Endodermal cell (in vitro differentiated cells): Measurements from ENCODE around the gene CFAP46. TPM values are rescaled to one million over a fixed set of nuclear protein-coding genes. Genes with fewer than 3 reads are reported as not detected.

ENCODE experiments used
- DNase-seq: peaks from one replicate; pipeline ENCODE4 v3.0.0-alpha.2; 2017
- H3K27ac ChIP-seq: 2 replicates; pipeline ENCODE4 v1.5.1; 2013; ENCODE audit warnings: mild to moderate bottlenecking, low read depth, low read length, moderate library complexity
- H3K27me3 ChIP-seq: 2 replicates; pipeline ENCODE4 v1.6.1; 2013; ENCODE audit warnings: mild to moderate bottlenecking, low read length, moderate library complexity; ENCODE audit not compliant: insufficient read depth, control insufficient read depth, poor library complexity, severe bottlenecking
- H3K36me3 ChIP-seq: 2 replicates; pipeline ENCODE4 v1.7.0; 2013; ENCODE audit warnings: mild to moderate bottlenecking, low read length, moderate library complexity; ENCODE audit not compliant: control insufficient read depth, insufficient read depth
- H3K4me1 ChIP-seq: one replicate; pipeline ENCODE4 v1.7.0; 2013; ENCODE audit warnings: low read length; ENCODE audit not compliant: control insufficient read depth, insufficient read depth
- H3K4me3 ChIP-seq: 2 replicates; pipeline ENCODE4 v1.5.1; 2013; ENCODE audit warnings: mild to moderate bottlenecking, low read length, moderate library complexity
- H3K9ac ChIP-seq: 2 replicates; pipeline ENCODE4 v1.6.1; 2013; ENCODE audit warnings: mild to moderate bottlenecking, low read length, moderate library complexity; ENCODE audit not compliant: poor library complexity, severe bottlenecking; ENCODE audit errors: extremely low read depth
- H3K9me3 ChIP-seq: 2 replicates; pipeline ENCODE4 v1.6.1; 2013; ENCODE audit warnings: mild to moderate bottlenecking, low read length, moderate library complexity; ENCODE audit not compliant: control insufficient read depth
- H3K27ac Mint-ChIP-seq: 2 replicates; pipeline ENCODE4 v1.8.0; 2020; ENCODE audit warnings: mixed read lengths
- H3K27me3 Mint-ChIP-seq: 2 replicates; pipeline ENCODE4 v1.8.0; 2021; ENCODE audit warnings: mild to moderate bottlenecking, mixed read lengths; ENCODE audit not compliant: insufficient read depth
- H3K36me3 Mint-ChIP-seq: 2 replicates; pipeline ENCODE4 v1.8.0; 2020; ENCODE audit warnings: low read depth, mixed read lengths
- H3K4me1 Mint-ChIP-seq: 2 replicates; pipeline ENCODE4 v1.8.0; 2020; ENCODE audit warnings: mixed read lengths
- H3K4me3 Mint-ChIP-seq: 2 replicates; pipeline ENCODE4 v1.8.0; 2020; ENCODE audit warnings: mild to moderate bottlenecking, moderate library complexity, mixed read lengths
- H3K9me3 Mint-ChIP-seq: 2 replicates; pipeline ENCODE4 v1.8.0; 2020; ENCODE audit warnings: mild to moderate bottlenecking, mixed read lengths
- CTCF ChIP-seq: fragments of 200-600 bp; sonication (generic); conservative IDR thresholded peaks from 2 replicates; pipeline ENCODE4 v1.5.0; 2021; ENCODE audit warnings: antibody characterized with exemption, mild to moderate bottlenecking
- WGBS, 2 experiments: methylation state at CpG; one replicate each; pipeline versions ENCODE4 v1.1.5 to v1.1.7; 2013; ENCODE audit warnings: missing lambda C conversion rate in 2 of 2, mixed read lengths in 1 of 2; ENCODE audit not compliant: insufficient coverage in 1 of 2, insufficient read length in 1 of 2; 5-methylcytosine and 5-hydroxymethylcytosine counted together
- total RNA-seq, 2 donors: library from RNA; stranded (reverse); fragmentation: NEBNext Ultra II Directional in 1 of 2; extraction: Animal tissue kit (Norgen Biotek cat#: 25700) in 1 of 2; gene quantifications; 2 replicates in 1 of 2; 3 replicates in 1 of 2; pipeline ENCODE4 v1.2.1, GENCODE V29; 2021

CFAP46 gene
- total RNA-seq, 2 donors from 2014 or later, result 9.9 to 10.5 TPM

- no peak for TF ChIP-seq CTCF
- H3K9me3 ChIP-seq, result no peaks in the 10 kb centered on the region
- H3K27me3 ChIP-seq, result no peaks in the 10 kb centered on the region
- Mint-ChIP-seq H3K27me3 (no peaks in the 10 kb centered on the region), H3K4me1 (no peaks in the 10 kb centered on the region), H3K27ac (no peak overlapping the region), H3K4me3 (no peak overlapping the region), H3K9me3 (no peaks in the 10 kb centered on the region), H3K36me3 (peaks cover 7% of the 10 kb centered on the region)
- H3K4me1 ChIP-seq, result no peaks in the 10 kb centered on the region
- no peak for DNase-seq
- WGBS, 2 experiments, result 93 to 94% methylated on average over 10 to 19 of the region's 19 CpGs
- no peak overlapping the region for H3K4me3 ChIP-seq
- H3K27ac ChIP-seq, result no peak overlapping the region
- H3K36me3 ChIP-seq, result no peaks in the 10 kb centered on the region
- H3K9ac ChIP-seq, result no peak overlapping the region
These were observed 24.1 kb downstream of the CFAP46 start for GRCh38 chr10:132918264-132918616.

- H3K9me3 Mint-ChIP-seq, result no peaks in the 10 kb centered on the region
- no peak overlapping the region for H3K4me3 Mint-ChIP-seq
- 91 to 93% methylated on average over 25 to 31 of the region's 31 CpGs for WGBS, 2 experiments
- H3K9ac ChIP-seq, result no peak overlapping the region
- H3K4me1 Mint-ChIP-seq, result no peaks in the 10 kb centered on the region
- no peaks in the 10 kb centered on the region for H3K4me1 ChIP-seq
- no peak overlapping the region for H3K4me3 ChIP-seq
- no peaks in the 10 kb centered on the region for H3K9me3 ChIP-seq
- H3K27me3 ChIP-seq, result no peaks in the 10 kb centered on the region
- H3K36me3 Mint-ChIP-seq, result peaks cover 7% of the 10 kb centered on the region
- no peak for TF ChIP-seq CTCF
- H3K27me3 Mint-ChIP-seq, result no peaks in the 10 kb centered on the region
- H3K27ac Mint-ChIP-seq, result no peak overlapping the region
- H3K36me3 ChIP-seq, result no peaks in the 10 kb centered on the region
- H3K27ac ChIP-seq, result no peak overlapping the region
- DNase-seq, result no peak
These were observed 25.3 kb downstream of the CFAP46 start for GRCh38 chr10:132916956-132917666.

GRCh38 chr10:132916421-132916841 is 25.9 kb downstream of the CFAP46 start:
- Mint-ChIP-seq H3K27me3 (no peaks in the 10 kb centered on the region), H3K4me1 (peaks cover 4% of the 10 kb centered on the region), H3K36me3 (peaks cover 7% of the 10 kb centered on the region), H3K27ac (no peak overlapping the region), H3K9me3 (no peaks in the 10 kb centered on the region), H3K4me3 (no peak overlapping the region)
- Histone ChIP-seq H3K36me3 (no peaks in the 10 kb centered on the region), H3K27me3 (no peaks in the 10 kb centered on the region), H3K27ac (no peak overlapping the region), H3K4me1 (no peaks in the 10 kb centered on the region), H3K4me3 (no peak overlapping the region), H3K9ac (no peak overlapping the region), H3K9me3 (no peaks in the 10 kb centered on the region)
- DNase-seq, result no peak
- 91 to 93% methylated on average over 14 to 19 of the region's 19 CpGs for WGBS, 2 experiments
- TF ChIP-seq CTCF, result no peak
